ENCODE measurements around the gene FOXF2. TPM values are rescaled to one million over a fixed set of nuclear protein-coding genes. Genes with fewer than 3 reads are reported as not detected.

The FOXF2 gene
- total and polyA plus RNA-seq, 2 of the 13 experiments (the other 11 are each of a cell fraction or from before 2014, with no cell fraction given): not detected

GRCh38 chr6:1386038-1386709, 3.2 kb upstream of the FOXF2 start:
- in situ Hi-C loops (cut with HindIII; ENCODE audit: extremely low pct_ligation_motif_present, low pct_unique_long_range_greater_than_20kb) (no loop called here), intact Hi-C loops (cut with micrococcal nuclease; ENCODE audit: unreplicated experiment) (no loop called here)
- ChIA-PET CTCF (ENCODE audit: low intra/inter-chr PET ratio, low total read pairs) (no interaction called here), POLR2A (no interaction called here)
- Histone ChIP-seq H3K4me1 (ENCODE audit: insufficient read depth, low read length) (peaks cover 31% of the 10 kb centered on the region; the same call in 1 of the 2 replicates), H3K36me3 (replicated peaks in 1 of 2; ENCODE audit: control insufficient read depth in 1 of 2, insufficient read depth in 2 of 2, low read length in 2 of 2) (no peaks in the 10 kb centered on the region), H3K79me2 (ENCODE audit: insufficient read depth, low read length) (no peaks in the 10 kb centered on the region), H3K4me2 (ENCODE audit: low read depth, low read length) (no peak overlapping the region), H3K9ac (ENCODE audit: insufficient read depth, low read depth, low read length) (no peak overlapping the region), H3K4me3 (replicated peaks in 1 of 3; ENCODE audit: insufficient read depth in 1 of 3, low read depth in 2 of 3, low read length in 3 of 3) (no peak overlapping the region), H2AFZ (ENCODE audit: low read length) (no peak overlapping the region), H4K20me1 (ENCODE audit: insufficient read depth, low read length) (no peaks in the 10 kb centered on the region; the same call in 1 of the 2 replicates), H3K9me3 (ENCODE audit: low read length) (no peaks in the 10 kb centered on the region), H3K27ac (ENCODE audit: extremely low read length, insufficient read depth, low read length) (no peak overlapping the region), H3K27me3 (ENCODE audit: control insufficient read depth in 1 of 2, insufficient read depth in 2 of 2, low read length in 2 of 2) (peaks cover 47 to 91% of the 10 kb centered on the region in 2 experiments)
- DNase-seq (ENCODE audit: low spot score): no peak
- no peak for FAIRE-seq
- no TSS peak for BruUV-seq (replicated peaks)
- TF ChIP-seq YEATS2 (CRISPR knock-in tag; IDR thresholded peaks at IDR 0.05; ENCODE audit: borderline replicate concordance) (no peak), EEA1 (CRISPR knock-in tag; IDR thresholded peaks at IDR 0.05; ENCODE audit: borderline replicate concordance) (no peak), SIX4 (CRISPR knock-in tag; IDR thresholded peaks at IDR 0.05) (no peak), ELF4 (CRISPR knock-in tag; IDR thresholded peaks at IDR 0.05; ENCODE audit: borderline replicate concordance) (no peak), ZNF546 (CRISPR knock-in tag; conservative IDR thresholded peaks at IDR 0.05) (no peak), ZSCAN22 (CRISPR knock-in tag; IDR thresholded peaks at IDR 0.05) (no peak), SMAD1 (CRISPR knock-in tag; IDR thresholded peaks at IDR 0.05; ENCODE audit: borderline replicate concordance, low read depth) (no peak), ZNF33B (CRISPR knock-in tag; IDR thresholded peaks at IDR 0.05) (no peak)
- no peak for ATAC-seq
- WGBS (ENCODE audit: low lambda C conversion rate): 10% methylated on average over 4 of the region's 4 CpGs

- intact Hi-C loops (cut with micrococcal nuclease; ENCODE audit: unreplicated experiment) (no loop called here), in situ Hi-C loops (cut with HindIII; ENCODE audit: extremely low pct_ligation_motif_present, low pct_unique_long_range_greater_than_20kb) (no loop called here)
- peaks cover 4% of the 10 kb centered on the region for H4K20me1 ChIP-seq (ENCODE audit: insufficient read depth, low read length)
- ATAC-seq (no peak), DNase-seq (ENCODE audit: low spot score) (no peak), FAIRE-seq (no peak)
- H2AFZ ChIP-seq (ENCODE audit: low read length): no peak overlapping the region
- TF ChIP-seq NFIC (IDR thresholded peaks at IDR 0.05; ENCODE audit: low read length): no peak
- no peak overlapping the region for H3K4me2 ChIP-seq (ENCODE audit: low read depth, low read length)
- peaks cover 49 to 93% of the 10 kb centered on the region in 2 experiments for H3K27me3 ChIP-seq (ENCODE audit: control insufficient read depth in 1 of 2, insufficient read depth in 2 of 2, low read length in 2 of 2)
- H3K9me3 ChIP-seq (ENCODE audit: low read length): no peaks in the 10 kb centered on the region
- no peak overlapping the region for H3K9ac ChIP-seq (ENCODE audit: insufficient read depth, low read depth, low read length)
- ChIA-PET POLR2A (no interaction called here), CTCF (ENCODE audit: low intra/inter-chr PET ratio, low total read pairs) (no interaction called here)
- H3K27ac ChIP-seq (ENCODE audit: extremely low read length, insufficient read depth, low read length): no peak overlapping the region
- BruUV-seq (replicated peaks): no TSS peak
- no peaks in the 10 kb centered on the region for H3K79me2 ChIP-seq (ENCODE audit: insufficient read depth, low read length)
- H3K36me3 ChIP-seq (replicated peaks in 1 of 2; ENCODE audit: control insufficient read depth in 1 of 2, insufficient read depth in 2 of 2, low read length in 2 of 2): no peaks in the 10 kb centered on the region
- 36% methylated on average over 11 of the region's 11 CpGs for WGBS (ENCODE audit: low lambda C conversion rate)
- H3K4me3 ChIP-seq (replicated peaks in 1 of 3; ENCODE audit: insufficient read depth in 1 of 3, low read depth in 2 of 3, low read length in 3 of 3): no peak overlapping the region
- peaks cover 21% of the 10 kb centered on the region; the same call in 1 of the 2 replicates for H3K4me1 ChIP-seq (ENCODE audit: insufficient read depth, low read length)
These were observed 1.9 kb upstream of the FOXF2 start for GRCh38 chr6:1387538-1387875.

All from HepG2 (cell line).